GM18909 (cell line): ENCODE results near the gene PDZD11.
"Not testable (repeated sequence)": the region's sequence is repeated elsewhere in the genome, so short reads cannot be mapped to it uniquely, and the experiment has no call there.

ENCODE experiments used
- ATAC-seq: cut with Tn5 transposase; IDR thresholded peaks from one replicate; pipeline ENCODE4 v1.9.1; 2021; ENCODE audit warnings: mild to moderate bottlenecking; ENCODE audit not compliant: unreplicated experiment, poor library complexity

PDZD11 gene

DNA sequence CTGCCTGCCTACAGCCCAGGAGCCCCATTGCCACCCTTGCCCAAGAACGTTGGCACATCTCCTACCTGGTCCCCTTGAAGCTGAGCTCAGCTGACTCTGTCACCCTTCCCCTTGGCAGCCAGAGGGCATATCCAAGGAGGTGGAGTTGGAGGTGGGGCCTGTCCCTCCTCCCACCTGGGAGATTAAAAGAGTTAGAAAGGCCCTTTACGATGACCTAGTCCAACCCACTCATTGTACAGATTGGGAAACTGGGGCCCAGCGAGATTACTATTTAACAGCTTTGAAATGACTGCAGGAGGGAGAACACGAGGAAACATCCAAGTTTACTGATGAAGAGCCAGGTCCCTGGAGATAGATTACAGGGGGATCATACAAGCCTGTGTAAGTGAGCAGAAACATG, 29.6 kb downstream of the PDZD11 start, which contains the start of gene P2RY4:
TSS of gene P2RY4 (minus strand) at position 101 of the 400 bp plus-strand sequence. CDS start 580 bp downstream, outside the sequence.
- ATAC-seq, result no peak

DNA sequence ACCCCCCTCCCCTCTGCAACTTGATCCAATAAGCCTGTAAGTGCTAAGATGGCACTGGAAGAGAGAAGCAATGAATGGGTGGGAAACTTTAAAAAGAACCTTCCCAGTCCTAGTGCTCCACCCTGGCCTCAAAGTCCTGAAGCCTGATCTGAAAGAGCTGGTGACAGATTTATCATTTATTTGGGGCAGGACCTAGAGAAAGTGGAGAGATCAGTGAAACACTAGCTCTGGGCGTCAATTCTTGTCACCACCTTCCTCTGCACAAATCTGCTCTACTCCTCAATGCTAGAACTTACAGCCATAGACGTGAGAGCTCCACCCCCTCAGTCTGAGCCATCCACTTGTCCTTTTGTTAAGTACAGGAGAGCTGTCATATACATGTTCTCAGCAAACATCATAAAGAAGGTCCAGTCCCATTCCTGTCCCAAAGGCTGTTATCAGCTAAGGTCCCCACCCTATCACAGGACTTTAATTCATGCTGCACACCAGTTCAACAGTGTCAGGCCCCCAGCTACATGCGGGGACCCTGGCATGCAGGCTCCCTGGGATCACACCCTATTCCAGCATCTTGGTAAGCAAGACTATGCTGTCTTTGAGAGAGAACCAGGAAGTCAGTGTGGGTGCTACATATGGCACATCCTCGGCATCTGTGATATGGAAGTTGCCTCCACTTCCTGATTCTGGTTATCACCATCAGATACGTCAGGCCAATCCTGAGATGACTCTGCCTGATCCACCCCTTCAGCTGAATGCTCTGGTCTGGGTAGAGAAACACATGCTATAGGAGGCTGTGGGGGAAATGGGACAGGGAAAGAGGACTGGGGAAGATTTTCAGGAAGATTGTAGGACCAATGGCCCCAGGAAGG, 32.1 kb downstream of the PDZD11 start:
- no peak for ATAC-seq

- no peak for ATAC-seq
These were observed 34.3 kb downstream of the PDZD11 start for GRCh38 chrX:70255452-70255851.

DNA sequence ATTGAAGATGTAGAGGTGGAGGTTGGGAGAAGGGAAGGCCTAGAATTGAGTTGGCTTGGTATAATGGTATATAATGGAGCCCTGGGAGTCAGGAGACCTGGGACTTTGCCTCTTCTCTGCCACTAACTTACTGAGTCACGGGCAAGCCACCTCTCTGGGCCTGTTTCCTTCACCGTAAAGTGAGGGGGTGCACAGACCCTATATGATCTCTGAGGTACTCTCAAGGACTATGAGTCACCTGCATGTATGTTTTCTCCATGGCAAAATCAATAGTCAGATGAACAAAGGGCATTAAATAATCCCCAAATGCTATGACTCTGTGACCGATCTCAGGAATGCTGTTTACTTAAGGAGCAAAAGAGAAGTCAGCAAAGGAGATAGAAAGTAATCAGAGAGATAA, 34.8 kb downstream of the PDZD11 start:
- ATAC-seq, result no peak

- no peak for ATAC-seq
These were observed 35.7 kb downstream of the PDZD11 start for GRCh38 chrX:70254063-70254400.

GRCh38 chrX:70253377-70254062, 36.2 kb downstream of the PDZD11 start:
- ATAC-seq, result no peak

- no peak for ATAC-seq
These were observed 37.2 kb downstream of the PDZD11 start for GRCh38 chrX:70252491-70252890.

GRCh38 chrX:70247252-70247651, 42.5 kb downstream of the PDZD11 start:
- ATAC-seq, result no peak

- ATAC-seq, result no peak
These were observed 44.8 kb downstream of the PDZD11 start for GRCh38 chrX:70244881-70245280.

- ATAC-seq, result not testable (repeated sequence)
These were observed 46.1 kb downstream of the PDZD11 start for GRCh38 chrX:70243601-70244000.

DNA sequence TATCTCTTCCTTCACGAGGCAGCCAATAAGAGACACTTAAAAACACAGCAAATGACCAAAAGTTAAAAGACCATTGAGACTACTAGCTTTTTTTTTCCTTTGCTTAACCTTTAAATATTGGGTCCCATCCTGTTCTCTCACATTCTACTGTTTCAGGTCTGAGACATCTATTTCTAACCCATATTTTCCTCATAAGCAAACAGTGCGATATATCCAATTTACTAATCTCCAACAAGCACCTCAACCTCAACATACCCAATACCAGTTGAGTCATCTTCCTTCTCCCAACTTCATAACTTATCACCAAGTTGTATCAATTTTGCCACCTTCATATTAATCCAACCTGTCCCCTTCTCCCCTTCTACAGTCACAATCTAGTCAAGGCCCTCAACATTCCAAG, 48.2 kb downstream of the PDZD11 start:
- ATAC-seq, result no peak

DNA sequence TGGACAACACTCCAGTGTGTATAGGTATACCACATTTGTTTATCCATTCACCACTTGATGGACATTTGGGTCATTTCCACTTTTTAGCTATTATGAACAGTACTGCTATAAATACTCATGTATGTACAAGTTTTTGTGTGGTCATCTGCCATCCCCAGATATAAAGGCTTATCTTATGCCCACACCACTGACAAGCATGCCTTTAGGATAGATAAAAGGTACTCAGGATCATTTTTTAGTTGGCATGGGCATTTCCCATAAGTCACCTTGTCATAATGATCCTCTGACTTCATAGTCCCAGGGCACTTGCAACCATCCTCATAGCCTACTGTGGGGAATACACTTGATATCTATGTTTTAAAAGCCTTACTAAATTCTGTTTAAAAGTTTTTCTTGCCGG, 49.0 kb downstream of the PDZD11 start:
- no peak for ATAC-seq
